ENCODE results near the gene PLXNA4.

- no peak for TF ChIP-seq POLR2A (IDR thresholded peaks at IDR 0.05; ENCODE audit: low read length)
- no peak for TF ChIP-seq GATA1 (IDR thresholded peaks at IDR 0.05; ENCODE audit: low read depth, low read length)
These were observed 181.7 kb downstream of the PLXNA4 start for GRCh38 chr7:132394283-132395198.

Measured in erythroblast (primary cell).